GM19452 (cell line): ENCODE results near the gene PNPLA2.
A peak's percentile ranks its signal among the peaks of the same experiment; 100 is the strongest.

Experiments used
- ATAC-seq: cut with Tn5 transposase; IDR thresholded peaks from one replicate; pipeline ENCODE4 v1.9.1; 2021; ENCODE audit not compliant: unreplicated experiment

Gene PNPLA2

DNA sequence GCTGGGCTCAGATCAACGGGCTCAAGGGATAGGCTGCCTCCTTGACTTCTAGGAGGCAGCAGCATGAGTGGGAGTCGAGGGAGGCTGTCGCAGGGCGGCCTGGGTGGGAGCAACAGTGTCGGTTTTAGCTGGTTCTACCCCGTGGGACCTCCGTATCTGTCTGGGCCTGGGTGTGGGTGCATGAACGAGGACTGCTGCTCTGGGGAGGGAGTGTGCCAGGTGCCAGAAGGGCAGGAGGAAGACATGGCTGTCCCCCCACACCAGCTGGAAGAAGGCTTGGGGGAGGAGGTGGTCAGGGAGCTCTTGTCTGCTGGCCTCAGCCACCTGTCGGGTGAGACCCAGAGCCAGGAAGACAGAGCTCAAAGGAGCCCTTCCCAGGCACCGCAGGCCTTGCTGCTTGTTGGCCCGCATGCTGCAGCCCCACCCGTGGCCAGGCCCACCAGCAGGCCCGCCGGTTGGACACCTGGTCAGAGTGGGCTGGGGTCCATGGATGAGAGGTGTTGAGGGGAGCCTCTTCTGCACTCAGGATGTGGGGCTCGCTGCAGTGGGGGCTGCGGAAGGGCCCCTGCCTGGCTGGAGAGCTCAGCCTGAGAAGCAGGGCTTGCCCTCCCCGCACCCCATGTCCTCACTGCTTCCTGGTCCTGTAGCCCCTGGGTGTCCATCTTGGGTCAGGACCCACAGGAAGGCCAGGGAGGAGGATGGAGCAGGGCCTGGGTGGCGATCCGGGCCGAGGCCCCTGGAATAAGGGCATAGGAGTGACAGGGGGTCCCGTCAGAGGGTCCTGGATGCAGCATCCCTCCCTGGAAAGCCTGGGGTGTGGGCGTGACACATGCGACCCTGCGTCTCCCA is 32.3 kb upstream of the PNPLA2 start:
- ATAC-seq = no peak

DNA sequence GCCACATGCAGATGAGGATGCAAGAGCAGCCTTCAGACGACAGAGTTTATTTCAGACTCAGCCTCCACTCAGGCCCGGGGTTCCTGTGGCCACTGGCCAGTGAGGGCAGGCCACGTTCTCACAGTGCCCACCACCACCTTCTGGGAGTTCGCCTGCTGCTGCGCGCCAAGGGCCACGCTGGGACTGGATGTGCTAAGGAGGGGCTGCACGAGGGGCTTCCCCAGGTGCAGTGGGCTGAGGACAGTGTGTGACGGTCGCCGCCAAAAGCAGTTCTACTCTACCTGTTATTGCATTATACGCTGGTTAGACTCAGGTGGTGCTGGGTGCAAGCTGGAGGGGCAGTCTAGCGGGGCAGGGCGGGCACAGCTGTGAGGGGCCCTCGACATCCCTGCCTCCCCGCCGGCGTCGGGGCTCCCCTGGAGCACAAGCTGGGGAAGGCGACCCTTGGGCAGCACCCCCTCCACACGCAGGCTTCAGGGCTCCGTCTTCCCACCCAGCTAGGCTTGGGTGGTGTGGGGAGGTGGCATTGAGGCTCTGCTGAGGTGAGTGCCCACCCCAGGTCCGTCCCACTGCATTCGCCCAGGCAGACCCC is 31.5 kb upstream of the PNPLA2 start:
- ATAC-seq = no peak

DNA sequence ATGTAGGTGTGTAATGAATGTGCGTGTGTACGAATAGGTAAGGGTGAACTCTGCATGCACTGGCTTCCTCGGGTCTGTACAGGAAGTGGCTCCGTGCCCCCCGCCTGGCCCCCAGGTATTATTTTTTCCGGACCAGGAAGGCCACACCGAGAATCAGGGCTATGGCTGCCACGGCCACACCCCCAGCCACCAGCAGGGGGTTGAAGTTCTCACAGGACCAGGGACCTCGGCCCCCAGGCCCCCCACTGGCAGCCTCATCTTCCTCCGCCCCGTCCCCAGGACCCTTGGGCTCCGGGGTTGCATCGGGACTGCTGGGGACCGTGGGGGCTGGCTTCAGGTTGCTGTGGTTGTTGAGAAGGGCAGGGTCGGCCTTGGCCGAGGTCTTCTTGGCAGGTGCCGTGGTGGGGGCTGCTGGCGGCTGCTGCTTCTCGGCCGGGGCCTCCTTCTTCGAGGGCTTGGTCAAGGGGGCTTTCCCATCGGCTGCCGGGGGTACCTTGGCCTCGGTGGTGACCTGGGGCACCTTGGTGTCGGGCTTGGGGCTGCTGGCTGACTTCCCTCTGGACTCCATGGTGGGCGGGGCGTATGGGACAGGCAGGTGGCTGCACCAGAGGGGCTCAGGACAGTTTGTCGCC is 30.6 kb upstream of the PNPLA2 start:
- no peak for ATAC-seq

GRCh38 chr11:788953-789940 is 29.5 kb upstream of the PNPLA2 start:
- ATAC-seq = no peak

GRCh38 chr11:789943-790342 is 28.8 kb upstream of the PNPLA2 start, which contains the start of gene CEND1:
CEND1 (minus strand) TSS chr11:790090; CDS start chr11:788576, 1,514 bp downstream.
- no peak for ATAC-seq

DNA sequence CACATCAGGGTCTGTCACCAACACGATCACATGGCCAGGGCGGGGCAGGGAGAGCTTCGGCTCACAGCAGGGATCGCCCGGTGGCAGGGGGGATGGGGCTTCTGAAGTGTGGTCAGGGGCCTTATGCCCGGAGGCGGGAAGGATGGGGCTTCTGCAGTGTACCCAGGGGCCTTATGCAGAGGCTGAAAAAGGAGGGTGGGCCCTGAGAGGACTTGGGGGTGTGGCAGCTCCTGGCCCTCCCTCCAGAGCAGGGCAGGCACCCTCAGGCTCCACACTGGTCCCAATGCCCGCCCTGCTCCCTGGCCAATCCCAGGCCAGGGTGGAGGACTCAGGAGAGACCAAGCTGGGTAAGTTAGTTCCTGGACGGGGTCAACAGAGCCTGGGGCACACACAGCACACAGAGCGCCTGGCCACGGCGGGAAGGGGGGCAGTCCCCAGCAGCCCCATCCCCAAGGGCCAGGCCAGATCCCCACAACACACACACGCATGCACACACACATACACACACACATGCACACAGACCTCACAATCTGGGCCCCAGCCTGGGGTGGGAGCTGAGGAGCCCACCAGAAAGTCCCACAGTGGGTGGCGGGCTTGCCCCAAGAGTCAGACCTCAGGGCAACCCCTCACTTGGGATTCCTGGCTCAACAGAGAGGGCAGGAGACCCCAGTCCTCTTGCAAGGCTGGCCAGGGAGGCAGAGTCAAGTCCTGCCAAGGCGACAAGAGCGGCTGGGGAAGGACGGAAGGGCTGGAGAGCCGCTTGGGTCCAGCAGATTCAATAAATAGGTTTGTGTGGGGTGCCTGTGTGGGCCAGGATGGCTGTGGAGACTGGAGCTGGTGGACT is 27.8 kb upstream of the PNPLA2 start:
- ATAC-seq = no peak

- ATAC-seq = no peak
These were observed 26.8 kb upstream of the PNPLA2 start for GRCh38 chr11:791658-792534.

DNA sequence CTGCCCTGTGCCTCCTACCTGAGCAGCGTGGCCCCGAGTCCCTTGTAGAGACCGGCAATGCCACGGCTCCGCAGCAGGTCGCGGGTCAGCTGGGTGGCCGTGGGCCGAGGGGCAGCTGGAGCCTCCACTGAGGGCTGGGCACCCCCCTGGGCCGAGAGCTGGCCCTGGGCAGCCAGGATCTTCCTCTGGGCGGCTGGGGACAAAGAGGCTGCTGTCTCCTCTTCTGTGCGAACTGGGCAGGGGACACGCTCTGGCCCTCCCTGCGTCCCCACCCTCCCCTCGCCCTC is 26.2 kb upstream of the PNPLA2 start:
- no peak for ATAC-seq

DNA sequence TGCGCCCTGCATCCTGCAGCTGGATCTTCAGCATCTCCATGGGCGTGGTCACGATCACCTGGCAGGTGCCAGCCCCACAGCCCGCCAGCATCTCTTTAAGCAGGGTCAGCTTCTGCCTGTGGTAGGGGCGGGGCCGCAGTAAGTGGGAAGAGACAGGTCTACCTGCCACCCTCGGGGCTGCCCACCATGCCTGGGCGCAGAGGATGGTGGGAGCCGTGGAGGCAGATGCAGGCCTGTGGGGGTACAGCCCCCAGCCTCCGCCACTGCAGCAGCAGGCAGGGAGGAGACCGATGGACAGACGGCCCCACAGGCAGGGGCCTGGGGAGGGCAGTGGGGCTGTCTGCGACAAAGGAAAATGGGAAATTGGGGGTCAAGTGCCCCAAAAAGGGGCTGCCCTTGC is 25.8 kb upstream of the PNPLA2 start:
- no peak for ATAC-seq

- no peak for ATAC-seq
These were observed 25.2 kb upstream of the PNPLA2 start for GRCh38 chr11:793556-793955.

- no peak for ATAC-seq
These were observed 24.5 kb upstream of the PNPLA2 start for GRCh38 chr11:794013-794765.

- no peak for ATAC-seq
These were observed 23.7 kb upstream of the PNPLA2 start for GRCh38 chr11:794766-795633.

- no peak for ATAC-seq
These were observed 22.8 kb upstream of the PNPLA2 start for GRCh38 chr11:795634-796564.

GRCh38 chr11:796565-797295 is 22.0 kb upstream of the PNPLA2 start:
- ATAC-seq = no peak

- peak; percentile 51 for ATAC-seq
These were observed 21.2 kb upstream of the PNPLA2 start for GRCh38 chr11:797296-798092.
